Measurements from ENCODE around the gene ST14.
"Not testable (repeated sequence)": the region's sequence is repeated elsewhere in the genome, so short reads cannot be mapped to it uniquely, and the experiment has no call there.

Gene ST14

DNA sequence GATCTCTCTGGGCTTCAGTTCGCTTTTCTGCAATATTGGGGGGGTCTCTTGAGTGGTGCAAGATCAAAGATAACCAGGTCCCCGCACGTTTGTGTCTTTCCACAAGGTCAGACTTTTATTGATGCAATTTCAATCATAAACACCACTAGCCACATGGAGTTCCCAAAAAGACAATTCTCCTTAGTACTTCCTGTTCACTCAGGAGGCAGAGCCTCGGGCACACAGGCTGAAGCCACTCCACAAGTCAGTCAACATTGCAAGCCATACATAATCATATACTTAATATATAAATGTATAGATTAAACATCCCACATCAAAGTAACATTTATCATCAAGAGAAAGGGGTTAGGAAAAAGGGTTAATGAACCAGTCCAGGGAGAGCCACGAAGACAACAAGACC is 12.0 kb downstream of the ST14 start:
- TF ChIP-seq ZFX (IDR thresholded peaks at IDR 0.05; ENCODE audit: borderline replicate concordance): no peak
- TF ChIP-seq, protein P1, sequence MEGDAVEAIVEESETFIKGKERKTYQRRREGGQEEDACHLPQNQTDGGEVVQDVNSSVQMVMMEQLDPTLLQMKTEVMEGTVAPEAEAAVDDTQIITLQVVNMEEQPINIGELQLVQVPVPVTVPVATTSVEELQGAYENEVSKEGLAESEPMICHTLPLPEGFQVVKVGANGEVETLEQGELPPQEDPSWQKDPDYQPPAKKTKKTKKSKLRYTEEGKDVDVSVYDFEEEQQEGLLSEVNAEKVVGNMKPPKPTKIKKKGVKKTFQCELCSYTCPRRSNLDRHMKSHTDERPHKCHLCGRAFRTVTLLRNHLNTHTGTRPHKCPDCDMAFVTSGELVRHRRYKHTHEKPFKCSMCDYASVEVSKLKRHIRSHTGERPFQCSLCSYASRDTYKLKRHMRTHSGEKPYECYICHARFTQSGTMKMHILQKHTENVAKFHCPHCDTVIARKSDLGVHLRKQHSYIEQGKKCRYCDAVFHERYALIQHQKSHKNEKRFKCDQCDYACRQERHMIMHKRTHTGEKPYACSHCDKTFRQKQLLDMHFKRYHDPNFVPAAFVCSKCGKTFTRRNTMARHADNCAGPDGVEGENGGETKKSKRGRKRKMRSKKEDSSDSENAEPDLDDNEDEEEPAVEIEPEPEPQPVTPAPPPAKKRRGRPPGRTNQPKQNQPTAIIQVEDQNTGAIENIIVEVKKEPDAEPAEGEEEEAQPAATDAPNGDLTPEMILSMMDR (IDR thresholded peaks at IDR 0.05): no peak
- no peak overlapping the region for H3K27ac ChIP-seq

- not testable (repeated sequence) for H3K27ac ChIP-seq
These were observed 12.4 kb downstream of the ST14 start for GRCh38 chr11:130172001-130172400.

GRCh38 chr11:130174642-130175041 is 15.1 kb downstream of the ST14 start:
- no peak overlapping the region for H3K27ac ChIP-seq
- no peak for TF ChIP-seq ZFX (IDR thresholded peaks at IDR 0.05; ENCODE audit: borderline replicate concordance)
- TF ChIP-seq, protein P1 (IDR thresholded peaks at IDR 0.05): no peak

DNA sequence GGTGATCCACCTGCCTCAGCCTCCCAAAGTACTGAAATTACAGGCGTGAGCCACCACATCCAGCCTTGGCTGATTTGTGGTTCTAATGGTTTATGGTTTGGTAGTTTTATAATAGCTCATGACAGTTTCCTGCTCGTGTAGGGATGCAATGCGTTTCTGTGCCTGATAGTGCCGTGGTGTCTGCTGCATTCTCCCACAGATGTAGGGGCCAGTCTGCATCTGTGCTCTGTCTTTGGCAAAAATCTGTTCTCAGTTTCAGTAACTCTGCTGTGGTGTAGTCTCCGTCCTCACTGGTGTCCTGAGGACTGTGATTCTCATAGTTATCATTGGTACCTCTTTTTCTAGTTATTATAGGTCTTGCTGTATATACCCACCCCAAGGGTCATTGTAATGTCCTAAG is 16.3 kb downstream of the ST14 start:
- H3K27ac ChIP-seq: no peak overlapping the region
- no peak for TF ChIP-seq ZFX (IDR thresholded peaks at IDR 0.05; ENCODE audit: borderline replicate concordance)
- TF ChIP-seq, protein P1 (IDR thresholded peaks at IDR 0.05): no peak

DNA sequence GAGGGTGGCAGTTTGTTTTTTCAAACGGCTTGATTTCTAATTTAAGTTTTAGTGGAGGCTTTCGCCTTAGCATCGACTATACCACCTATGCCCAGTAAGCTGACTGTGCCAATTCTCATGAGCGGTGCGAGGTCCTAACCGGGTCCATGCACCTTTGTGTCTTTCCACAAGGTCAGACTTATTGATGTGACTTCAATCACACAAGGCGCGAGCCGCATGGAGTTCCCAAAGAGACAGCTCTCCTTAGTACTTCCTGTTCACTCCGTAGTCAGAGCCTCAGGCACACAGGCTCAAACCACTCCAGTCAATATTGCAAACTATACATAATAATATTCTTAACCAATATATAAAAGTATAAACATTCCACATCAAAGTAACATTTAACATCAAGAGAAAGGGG is 18.2 kb downstream of the ST14 start:
- TF ChIP-seq, protein P1 (IDR thresholded peaks at IDR 0.05): no peak
- TF ChIP-seq ZFX (IDR thresholded peaks at IDR 0.05; ENCODE audit: borderline replicate concordance): no peak
- no peak overlapping the region for H3K27ac ChIP-seq

GRCh38 chr11:130178441-130179339 is 19.1 kb downstream of the ST14 start:
- TF ChIP-seq, protein P1 (IDR thresholded peaks at IDR 0.05): no peak
- no peak for TF ChIP-seq ZFX (IDR thresholded peaks at IDR 0.05; ENCODE audit: borderline replicate concordance)
- H3K27ac ChIP-seq: no peak overlapping the region

DNA sequence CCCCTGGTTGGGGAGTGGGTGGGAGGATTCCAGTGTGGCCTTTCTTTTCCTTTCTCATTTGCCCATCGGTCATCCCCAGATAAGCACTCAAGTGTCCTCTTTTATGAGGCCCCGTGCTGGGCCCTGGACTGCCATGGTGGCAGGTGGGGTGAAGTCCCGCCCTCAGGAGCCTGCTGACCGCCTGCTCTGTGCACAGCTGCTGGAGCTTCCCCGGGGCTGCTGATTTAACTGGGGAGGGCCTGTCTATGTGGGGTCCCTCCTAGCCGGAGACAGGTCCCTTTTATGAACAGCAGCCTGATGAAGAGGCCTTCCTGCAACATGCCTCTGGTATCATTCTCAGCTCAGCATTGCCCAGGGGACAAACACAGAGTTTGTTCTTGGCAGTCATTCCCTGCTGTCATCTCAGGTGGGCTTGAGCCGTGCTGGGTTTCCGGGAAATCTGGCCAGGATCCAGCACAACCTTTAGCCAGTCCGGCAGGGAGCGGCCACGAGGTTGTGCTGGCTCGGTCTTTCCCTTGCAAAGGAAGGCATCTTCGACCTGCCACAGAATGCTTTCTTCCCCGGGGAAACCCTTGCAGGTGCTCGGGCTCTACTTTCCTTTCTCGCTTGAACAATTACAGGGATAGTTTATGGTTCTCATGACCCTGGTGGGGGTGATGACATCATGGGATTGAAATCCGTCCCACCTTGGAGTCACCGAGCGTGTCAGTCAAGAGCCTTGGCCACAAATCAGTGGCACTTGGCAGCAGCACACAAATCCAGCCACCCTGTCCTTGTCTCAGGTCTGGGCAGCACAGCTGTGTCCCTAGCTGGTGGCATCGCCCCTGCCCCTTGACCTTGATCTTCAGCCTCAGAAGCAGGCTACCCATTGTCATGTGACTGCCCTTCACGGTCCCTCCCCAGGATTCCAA is 20.1 kb downstream of the ST14 start:
- TF ChIP-seq, protein P1 (IDR thresholded peaks at IDR 0.05): no peak
- no peak for TF ChIP-seq ZFX (IDR thresholded peaks at IDR 0.05; ENCODE audit: borderline replicate concordance)
- no peak overlapping the region for H3K27ac ChIP-seq

All from 22Rv1 (cell line).